B cell (primary cell): Measurements from ENCODE around the gene CHD9. TPM values are rescaled to one million over a fixed set of nuclear protein-coding genes. Genes with fewer than 3 reads are reported as not detected.
A peak's percentile ranks its signal among the peaks of the same experiment; 100 is the strongest.

Source experiments
- ATAC-seq: fragments of 200-7000 bp; cut with Tn5 transposase; one replicate; pipeline ENCODE4 v1.10.0; 2021; ENCODE audit warnings: low read depth, mild to moderate bottlenecking, moderate number of reproducible peaks, moderate library complexity
- CTCF ChIA-PET: fragments of 350-600 bp; sonication (Branson Sonifier 250); formaldehyde crosslinking; loops from one replicate; lab custom pipeline; 2021; ENCODE audit warnings: antibody characterized with exemption, inconsistent platforms; lab: Charles Lee
- POLR2A ChIA-PET: fragments of 350-600 bp; sonication (Branson Sonifier 250); formaldehyde crosslinking; loops from one replicate; lab custom pipeline; 2021; ENCODE audit warnings: antibody characterized with exemption; lab: Charles Lee
- DNase-seq: peaks from one replicate; pipeline ENCODE4 v3.0.0; 2013
- H2AFZ ChIP-seq: 2 replicates; pipeline ENCODE4 v1.6.1; 2012; ENCODE audit warnings: mild to moderate bottlenecking, low read depth, low read length; ENCODE audit not compliant: insufficient read depth, poor library complexity, severe bottlenecking
- H3K27ac ChIP-seq, 2 donors: 1 replicate in 1 of 2; 2 replicates in 1 of 2; pipeline ENCODE4 v1.5.1; 2012 to 2013; ENCODE audit warnings: low read length in 2 of 2, mild to moderate bottlenecking in 2 of 2, moderate library complexity in 1 of 2
- H3K27me3 ChIP-seq, 4 experiments: fragments of 200-600 bp in 1 of 4; sonication (generic) in 1 of 4; replicated peaks in 1 of 4; 1 replicate in 2 of 4; 2 replicates in 2 of 4; pipeline versions ENCODE4 v1.6.1 to v1.7.0; 2013 to 2016; ENCODE audit warnings: low read length in 3 of 4, mild to moderate bottlenecking in 2 of 4, mixed read lengths in 1 of 4, moderate library complexity in 1 of 4; ENCODE audit not compliant: insufficient read depth in 4 of 4, control insufficient read depth in 3 of 4; ENCODE audit errors: control extremely low read depth in 1 of 4
- H3K36me3 ChIP-seq, 2 experiments: replicated peaks in 1 of 2; 1 replicate in 1 of 2; 2 replicates in 1 of 2; pipeline versions ENCODE4 v1.6.1 to v1.7.1; 2013; ENCODE audit warnings: low read length in 1 of 2; ENCODE audit not compliant: insufficient read depth in 2 of 2, control insufficient read depth in 1 of 2; ENCODE audit errors: control extremely low read depth in 1 of 2, extremely low read depth in 1 of 2
- H3K4me1 ChIP-seq, 2 donors: fragments of 200-600 bp in 1 of 2; sonication (generic) in 1 of 2; 1 replicate in 1 of 2; 2 replicates in 1 of 2; pipeline versions ENCODE4 v1.5.1 to v1.6.1; 2013 to 2017; ENCODE audit warnings: low read length in 2 of 2; ENCODE audit not compliant: control insufficient read depth in 2 of 2, insufficient read depth in 2 of 2
- H3K4me2 ChIP-seq: replicated peaks from 2 replicates; pipeline ENCODE3; 2012; ENCODE audit warnings: mild to moderate bottlenecking, low read depth, low read length; ENCODE audit not compliant: poor library complexity, severe bottlenecking
- H3K4me3 ChIP-seq, 5 experiments: fragments of 200-600 bp in 1 of 5; sonication (generic) in 1 of 5; 1 replicate in 3 of 5; 2 replicates in 2 of 5; pipeline versions ENCODE4 v1.5.1 to v1.7.0; 2011 to 2016; ENCODE audit warnings: low read length in 4 of 5, mild to moderate bottlenecking in 4 of 5, low read depth in 2 of 5, control low read depth in 1 of 5, moderate library complexity in 1 of 5; ENCODE audit not compliant: insufficient read depth in 1 of 5; ENCODE audit errors: control extremely low read depth in 1 of 5, extremely low read depth in 1 of 5
- H3K79me2 ChIP-seq: fragments of 200-600 bp; sonication (generic); one replicate; pipeline ENCODE4 v1.6.0; 2016; ENCODE audit warnings: low read length; ENCODE audit not compliant: control insufficient read depth, insufficient read depth
- H3K9ac ChIP-seq: fragments of 200-600 bp; sonication (generic); 2 replicates; pipeline ENCODE4 v1.6.1; 2017; ENCODE audit warnings: mild to moderate bottlenecking, low read length, moderate library complexity
- H3K9me3 ChIP-seq, 3 donors: one replicate each; pipeline versions ENCODE4 v1.6.1 to v1.7.1; 2013; ENCODE audit warnings: low read length in 2 of 3; ENCODE audit not compliant: control insufficient read depth in 2 of 3, insufficient read depth in 1 of 3; ENCODE audit errors: control extremely low read depth in 1 of 3
- H4K20me1 ChIP-seq: 2 replicates; pipeline ENCODE4 v1.6.0; 2012; ENCODE audit warnings: mild to moderate bottlenecking, low read length; ENCODE audit not compliant: insufficient read depth, control insufficient read depth, poor library complexity, severe bottlenecking
- H3K27ac Mint-ChIP-seq: one replicate; pipeline ENCODE4 v1.8.0; 2021; ENCODE audit warnings: mixed read lengths
- H3K27me3 Mint-ChIP-seq: one replicate; pipeline ENCODE4 v1.8.0; 2021; ENCODE audit warnings: mixed read lengths
- H3K4me1 Mint-ChIP-seq: one replicate; pipeline ENCODE4 v1.8.0; 2021; ENCODE audit warnings: mixed read lengths
- H3K4me3 Mint-ChIP-seq: one replicate; pipeline ENCODE4 v1.8.0; 2021; ENCODE audit warnings: mixed read lengths
- H3K9me3 Mint-ChIP-seq: one replicate; pipeline ENCODE4 v1.8.0; 2022; ENCODE audit warnings: mixed read lengths; ENCODE audit not compliant: insufficient read depth
- CTCF ChIP-seq: fragments of 200-600 bp; IDR thresholded peaks from one replicate; pipeline ENCODE4 v1.8.0; 2022; ENCODE audit warnings: antibody characterized with exemption, mild to moderate bottlenecking
- EZH2 ChIP-seq: IDR thresholded peaks from 2 replicates; pipeline ENCODE4 v1.6.1; 2012; ENCODE audit warnings: borderline replicate concordance, low read depth, mild to moderate bottlenecking, moderate library complexity, low read length; ENCODE audit not compliant: insufficient read depth, poor library complexity, severe bottlenecking
- WGBS: methylation state at CpG from one replicate; pipeline ENCODE4 v1.1.5; 2013; ENCODE audit warnings: missing lambda C conversion rate; ENCODE audit not compliant: insufficient coverage; 5-methylcytosine and 5-hydroxymethylcytosine counted together
- intact Hi-C: fragments of 100-400 bp; cut with micrococcal nuclease; formaldehyde crosslinking; loops from one replicate; pipeline ENCODE4 v1.10.0; 2022
- polyA plus RNA-seq: library from polyadenylated mRNA; depleted of rRNA; stranded (reverse); fragments of >200 nt; gene quantifications from 2 replicates; pipeline ENCODE4 v1.2.3, GENCODE V29; 2012
- total RNA-seq, 2 donors: library from RNA; stranded (reverse); fragments of 120-200 nt in 1 of 2; gene quantifications; 1 replicate in 1 of 2; 2 replicates in 1 of 2; pipeline versions ENCODE4 v1.2.3 to v1.2.4, GENCODE V29; 2013 to 2022

CHD9 gene
- total and polyA plus RNA-seq, 2 donors (not counting 1 experiment from before 2014, with no cell fraction given) = 12.2 to 102 TPM

GRCh38 chr16:53069772-53070171, 15.0 kb downstream of the CHD9 start:
- H3K79me2 ChIP-seq = peaks cover 85% of the 10 kb centered on the region
- CTCF ChIA-PET = interaction anchor here (0.6 to 3.0 kb wide), 3 partner anchors 9 to 31 kb away, joined by 3 to 21 read pairs (median 4); partner anchors contain the start of gene CHD9
- no peak overlapping the region for H3K9ac ChIP-seq
- H3K27ac ChIP-seq = peak overlapping the region in 1 of 2 donors; percentile 44
- H2AFZ ChIP-seq = no peak overlapping the region
- intact Hi-C loops = no loop called here
- peaks cover 0 to 6% (median 3%) of the 10 kb centered on the region in 3 donors for H3K9me3 ChIP-seq
- no peaks in the 10 kb centered on the region for H4K20me1 ChIP-seq
- H3K4me1 Mint-ChIP-seq = peaks cover 77% of the 10 kb centered on the region
- POLR2A ChIA-PET = interaction anchor here (1.3 kb wide), 1 partner anchor 8 kb away, joined by 3 read pairs; no protein-coding TSS in a partner anchor
- no peak for TF ChIP-seq CTCF
- no peak for TF ChIP-seq EZH2
- peaks cover 0 to 5% of the 10 kb centered on the region in 2 experiments for H3K36me3 ChIP-seq
- ATAC-seq (no peak), DNase-seq (no peak)
- H3K4me3 ChIP-seq = no peak overlapping the region
- peak overlapping the region; percentile 29 for H3K4me3 Mint-ChIP-seq
- no peak overlapping the region for H3K4me2 ChIP-seq
- H3K27ac Mint-ChIP-seq = peak overlapping the region; percentile 78
- peaks cover 62 to 78% of the 10 kb centered on the region in 2 donors for H3K4me1 ChIP-seq
- no peaks in the 10 kb centered on the region for H3K27me3 Mint-ChIP-seq
- WGBS = no CpG with 5 or more reads among the region's 2 CpGs
- no peaks in the 10 kb centered on the region for H3K27me3 ChIP-seq
- peaks cover 2% of the 10 kb centered on the region for H3K9me3 Mint-ChIP-seq

GRCh38 chr16:53071748-53072301, 17.0 kb downstream of the CHD9 start:
- Histone ChIP-seq H2AFZ (peak overlapping the region; percentile 35), H3K4me1 (peaks cover 49 to 57% of the 10 kb centered on the region in 2 donors), H3K4me3 (peak overlapping the region in 1 of 5 experiments; percentile 12), H3K4me2 (peak overlapping the region; percentile 53), H3K27me3 (no peaks in the 10 kb centered on the region), H4K20me1 (no peaks in the 10 kb centered on the region), H3K36me3 (no peaks in the 10 kb centered on the region), H3K79me2 (peaks cover 80% of the 10 kb centered on the region), H3K9me3 (peaks cover 0 to 8% (median 3%) of the 10 kb centered on the region in 3 donors), H3K9ac (peak overlapping the region; percentile 19), H3K27ac (peak overlapping the region; percentile 31 to 40)
- ATAC-seq (peak; percentile 44), DNase-seq (peak; percentile 26)
- Mint-ChIP-seq H3K27ac (peak overlapping the region; percentile 89), H3K9me3 (peaks cover 2% of the 10 kb centered on the region), H3K4me3 (peak overlapping the region; percentile 78), H3K27me3 (no peaks in the 10 kb centered on the region), H3K4me1 (peaks cover 67% of the 10 kb centered on the region)
- CTCF ChIA-PET = interaction anchor here (0.8 to 1.2 kb wide), 2 partner anchors 9 to 87 kb away, joined by 3 to 4 read pairs; no protein-coding TSS in a partner anchor
- POLR2A ChIA-PET = interaction anchor here (0.7 kb wide), 1 partner anchor 12 kb away, joined by 5 read pairs; no protein-coding TSS in a partner anchor
- intact Hi-C loops = no loop called here
- 18% methylated on average over 3 of the region's 6 CpGs for WGBS
- no peak for TF ChIP-seq CTCF
- TF ChIP-seq EZH2 = no peak
